T-helper 1 cell treated with Interleukin-12 subunit alpha and Interleukin-12 subunit beta and Interleukin-4 antibody, amounts not matched to agents 30 μg/mL and 1 μg/mL, for 36 hours (primary cell): ENCODE data around the gene BPNT1.
"Not testable (repeated sequence)": the region's sequence is repeated elsewhere in the genome, so short reads cannot be mapped to it uniquely, and the experiment has no call there.

Source experiments
- H3K27ac Mint-ChIP-seq: one replicate; pipeline ENCODE4 v1.8.0; 2021; ENCODE audit warnings: mild to moderate bottlenecking, mixed read lengths
- H3K27me3 Mint-ChIP-seq: one replicate; pipeline ENCODE4 v1.8.0; 2021; ENCODE audit warnings: low read depth, mixed read lengths
- H3K36me3 Mint-ChIP-seq: one replicate; pipeline ENCODE4 v1.8.0; 2021; ENCODE audit warnings: low read depth, mixed read lengths
- H3K4me1 Mint-ChIP-seq: one replicate; pipeline ENCODE4 v1.8.0; 2021; ENCODE audit warnings: low read depth, mixed read lengths
- H3K4me3 Mint-ChIP-seq: one replicate; pipeline ENCODE4 v1.8.0; 2021; ENCODE audit warnings: mild to moderate bottlenecking, moderate library complexity, mixed read lengths
- H3K9me3 Mint-ChIP-seq: one replicate; pipeline ENCODE4 v1.8.0; 2021; ENCODE audit warnings: mixed read lengths

The BPNT1 gene

GRCh38 chr1:220045356-220046051 is 44.1 kb downstream of the BPNT1 start:
- peak overlapping the region; percentile 98 for H3K27ac Mint-ChIP-seq
- no peaks in the 10 kb centered on the region for H3K27me3 Mint-ChIP-seq
- no peaks in the 10 kb centered on the region for H3K9me3 Mint-ChIP-seq
- H3K4me1 Mint-ChIP-seq, result peaks cover 26% of the 10 kb centered on the region
- peaks cover 5% of the 10 kb centered on the region for H3K36me3 Mint-ChIP-seq
- H3K4me3 Mint-ChIP-seq, result peak overlapping the region; percentile 99

GRCh38 chr1:220044678-220045355 is 44.8 kb downstream of the BPNT1 start:
- Mint-ChIP-seq H3K27ac (peak overlapping the region; percentile 98), H3K4me1 (peaks cover 26% of the 10 kb centered on the region), H3K27me3 (no peaks in the 10 kb centered on the region), H3K4me3 (peak overlapping the region; percentile 99), H3K36me3 (peaks cover 5% of the 10 kb centered on the region), H3K9me3 (no peaks in the 10 kb centered on the region)

- Mint-ChIP-seq H3K36me3 (peaks cover 8% of the 10 kb centered on the region), H3K27me3 (no peaks in the 10 kb centered on the region), H3K4me3 (peak overlapping the region; percentile 48), H3K27ac (peak overlapping the region; percentile 35), H3K4me1 (peaks cover 31% of the 10 kb centered on the region), H3K9me3 (no peaks in the 10 kb centered on the region)
Observed at GRCh38 chr1:220043646-220044045, 45.9 kb downstream of the BPNT1 start.

GRCh38 chr1:220040028-220040596 is 49.5 kb downstream of the BPNT1 start:
- Mint-ChIP-seq H3K27me3 (no peaks in the 10 kb centered on the region), H3K9me3 (no peaks in the 10 kb centered on the region), H3K4me1 (peaks cover 35% of the 10 kb centered on the region), H3K27ac (no peak overlapping the region), H3K4me3 (no peak overlapping the region), H3K36me3 (peaks cover 21% of the 10 kb centered on the region)

GRCh38 chr1:220038640-220039039 is 50.9 kb downstream of the BPNT1 start:
- Mint-ChIP-seq H3K4me1 (peaks cover 31% of the 10 kb centered on the region), H3K27me3 (no peaks in the 10 kb centered on the region), H3K9me3 (no peaks in the 10 kb centered on the region), H3K36me3 (peaks cover 25% of the 10 kb centered on the region), H3K27ac (peak overlapping the region; percentile 69), H3K4me3 (no peak overlapping the region)

GRCh38 chr1:220037810-220038209 is 51.8 kb downstream of the BPNT1 start:
- Mint-ChIP-seq H3K36me3 (peaks cover 25% of the 10 kb centered on the region), H3K4me1 (peaks cover 27% of the 10 kb centered on the region)

GRCh38 chr1:220032911-220033310 is 56.7 kb downstream of the BPNT1 start:
- Mint-ChIP-seq H3K4me3 (no peak overlapping the region), H3K27ac (no peak overlapping the region), H3K9me3 (no peaks in the 10 kb centered on the region), H3K27me3 (no peaks in the 10 kb centered on the region), H3K4me1 (peaks cover 25% of the 10 kb centered on the region), H3K36me3 (peaks cover 38% of the 10 kb centered on the region)

More at GRCh38 chr1:220037810-220038209, 51.8 kb downstream of the BPNT1 start:
- H3K9me3 Mint-ChIP-seq, H3K27me3 Mint-ChIP-seq, H3K4me3 Mint-ChIP-seq, H3K27ac Mint-ChIP-seq: not testable (repeated sequence)

GRCh38 chr1:220031287-220031686 is 58.3 kb downstream of the BPNT1 start:
- Mint-ChIP-seq H3K27ac (peak overlapping the region; percentile 70), H3K36me3 (peaks cover 30% of the 10 kb centered on the region), H3K4me1 (peaks cover 15% of the 10 kb centered on the region), H3K4me3 (no peak overlapping the region), H3K9me3 (no peaks in the 10 kb centered on the region), H3K27me3 (no peaks in the 10 kb centered on the region)

- H3K9me3 Mint-ChIP-seq, result no peaks in the 10 kb centered on the region
- H3K4me3 Mint-ChIP-seq, result no peak overlapping the region
- H3K27me3 Mint-ChIP-seq, result no peaks in the 10 kb centered on the region
- no peak overlapping the region for H3K27ac Mint-ChIP-seq
- H3K4me1 Mint-ChIP-seq, result peaks cover 10% of the 10 kb centered on the region
- peaks cover 34% of the 10 kb centered on the region for H3K36me3 Mint-ChIP-seq
Observed at GRCh38 chr1:220028346-220028895, 61.2 kb downstream of the BPNT1 start.

GRCh38 chr1:220019071-220019470 is 70.5 kb downstream of the BPNT1 start:
- H3K9me3 Mint-ChIP-seq, result no peaks in the 10 kb centered on the region

GRCh38 chr1:220013497-220013896 is 76.1 kb downstream of the BPNT1 start:
- no peaks in the 10 kb centered on the region for H3K9me3 Mint-ChIP-seq
- H3K27ac Mint-ChIP-seq, result peak overlapping the region; percentile 73
- peaks cover 32% of the 10 kb centered on the region for H3K4me1 Mint-ChIP-seq
- no peak overlapping the region for H3K4me3 Mint-ChIP-seq
- H3K27me3 Mint-ChIP-seq, result no peaks in the 10 kb centered on the region
- peaks cover 38% of the 10 kb centered on the region for H3K36me3 Mint-ChIP-seq

More at GRCh38 chr1:220019071-220019470, 70.5 kb downstream of the BPNT1 start:
- Mint-ChIP-seq H3K36me3 (peaks cover 41% of the 10 kb centered on the region), H3K27me3 (no peaks in the 10 kb centered on the region), H3K27ac (no peak overlapping the region), H3K4me3 (no peak overlapping the region), H3K4me1 (peaks cover 17% of the 10 kb centered on the region)

- Mint-ChIP-seq H3K4me3 (no peak overlapping the region), H3K27ac (no peak overlapping the region), H3K9me3 (no peaks in the 10 kb centered on the region), H3K4me1 (peaks cover 32% of the 10 kb centered on the region), H3K36me3 (peaks cover 36% of the 10 kb centered on the region), H3K27me3 (no peaks in the 10 kb centered on the region)
Observed at GRCh38 chr1:220012259-220012658, 77.3 kb downstream of the BPNT1 start.

- H3K36me3 Mint-ChIP-seq, result peaks cover 38% of the 10 kb centered on the region
- H3K27ac Mint-ChIP-seq, result no peak overlapping the region
- no peaks in the 10 kb centered on the region for H3K9me3 Mint-ChIP-seq
- H3K4me3 Mint-ChIP-seq, result no peak overlapping the region
- no peaks in the 10 kb centered on the region for H3K27me3 Mint-ChIP-seq
- peaks cover 33% of the 10 kb centered on the region for H3K4me1 Mint-ChIP-seq
Observed at GRCh38 chr1:220011620-220012019, 78.0 kb downstream of the BPNT1 start.
